Kidney tubule cell (primary cell): ENCODE results near the gene VSTM4.

ENCODE experiments used
- DNase-seq: peaks from one replicate; pipeline ENCODE4 v3.0.0-alpha.2; 2018; ENCODE audit warnings: low spot score

Gene VSTM4

GRCh38 chr10:49091450-49092210 is 23.7 kb downstream of the VSTM4 start:
- no peak for DNase-seq

GRCh38 chr10:49090696-49091380 is 24.5 kb downstream of the VSTM4 start:
- no peak for DNase-seq

- DNase-seq = no peak
These were observed 25.1 kb downstream of the VSTM4 start for GRCh38 chr10:49090189-49090575.

GRCh38 chr10:49089557-49090188 is 25.6 kb downstream of the VSTM4 start:
- DNase-seq = no peak

GRCh38 chr10:49089152-49089551 is 26.2 kb downstream of the VSTM4 start:
- DNase-seq = no peak

GRCh38 chr10:49086889-49087288 is 28.4 kb downstream of the VSTM4 start:
- DNase-seq = no peak

GRCh38 chr10:49083261-49083660 is 32.1 kb downstream of the VSTM4 start:
- no peak for DNase-seq

- DNase-seq = no peak
These were observed 32.6 kb downstream of the VSTM4 start for GRCh38 chr10:49082766-49083165.

GRCh38 chr10:49081547-49082275 is 33.6 kb downstream of the VSTM4 start:
- no peak for DNase-seq

GRCh38 chr10:49080965-49081364 is 34.4 kb downstream of the VSTM4 start:
- DNase-seq = no peak

- no peak for DNase-seq
These were observed 35.3 kb downstream of the VSTM4 start for GRCh38 chr10:49080071-49080470.

GRCh38 chr10:49079499-49079898 is 35.8 kb downstream of the VSTM4 start:
- no peak for DNase-seq

GRCh38 chr10:49079072-49079471 is 36.2 kb downstream of the VSTM4 start:
- DNase-seq = no peak

GRCh38 chr10:49078433-49078832 is 36.9 kb downstream of the VSTM4 start:
- DNase-seq = no peak

GRCh38 chr10:49076741-49077521 is 38.4 kb downstream of the VSTM4 start:
- peak; percentile 42 for DNase-seq

GRCh38 chr10:49076319-49076718 is 39.0 kb downstream of the VSTM4 start:
- no peak for DNase-seq

GRCh38 chr10:49075743-49076142 is 39.6 kb downstream of the VSTM4 start:
- DNase-seq = no peak

GRCh38 chr10:49074836-49075682 is 40.3 kb downstream of the VSTM4 start:
- no peak for DNase-seq

GRCh38 chr10:49072166-49072885 is 43.0 kb downstream of the VSTM4 start:
- no peak for DNase-seq

- DNase-seq = peak; percentile 83
These were observed 44.1 kb downstream of the VSTM4 start for GRCh38 chr10:49071160-49071761.
